Astrocyte of the spinal cord (primary cell): ENCODE results near the gene TCFL5.
"Not testable (repeated sequence)": the region's sequence is repeated elsewhere in the genome, so short reads cannot be mapped to it uniquely, and the experiment has no call there.

Experiments
- DNase-seq: peaks from one replicate; pipeline ENCODE4 v3.0.0; 2011; ENCODE audit warnings: low read depth, low spot score
- H3K4me3 ChIP-seq: 2 replicates; pipeline ENCODE4 v1.5.1; 2011; ENCODE audit warnings: low read depth, mild to moderate bottlenecking, low read length, moderate library complexity
- CTCF ChIP-seq: IDR thresholded peaks from 2 replicates; pipeline ENCODE4 v1.5.1; 2012; ENCODE audit warnings: low read depth, mild to moderate bottlenecking, low read length, inconsistent platforms
- in situ Hi-C: cut with HindIII; loops from 2 replicates; pipeline ENCODE4 v1.10.0; 2017; ENCODE audit warnings: low sequenced_read_pairs

The TCFL5 gene

GRCh38 chr20:62849431-62849830, 12.2 kb downstream of the TCFL5 start:
- TF ChIP-seq CTCF = no peak
- DNase-seq = no peak
- no peak overlapping the region for H3K4me3 ChIP-seq
- in situ Hi-C loops = no loop called here

- DNase-seq, in situ Hi-C loops, H3K4me3 ChIP-seq: not testable (repeated sequence)
Measured at GRCh38 chr20:62848917-62849316, 12.7 kb downstream of the TCFL5 start.

- no peak overlapping the region for H3K4me3 ChIP-seq
- no peak for TF ChIP-seq CTCF
- DNase-seq = no peak
- in situ Hi-C loops = no loop called here
Measured at GRCh38 chr20:62846166-62846890, 15.3 kb downstream of the TCFL5 start.

GRCh38 chr20:62845416-62846160, 16.0 kb downstream of the TCFL5 start:
- in situ Hi-C loops = no loop called here
- no peak for TF ChIP-seq CTCF
- H3K4me3 ChIP-seq = no peak overlapping the region
- DNase-seq = peak; percentile 14

GRCh38 chr20:62844182-62844581, 17.4 kb downstream of the TCFL5 start:
- DNase-seq = no peak
- H3K4me3 ChIP-seq = no peak overlapping the region
- TF ChIP-seq CTCF = no peak
- in situ Hi-C loops = no loop called here

GRCh38 chr20:62843656-62844055, 18.0 kb downstream of the TCFL5 start:
- H3K4me3 ChIP-seq = no peak overlapping the region
- in situ Hi-C loops = no loop called here
- no peak for TF ChIP-seq CTCF
- DNase-seq = no peak

GRCh38 chr20:62841705-62842212, 19.9 kb downstream of the TCFL5 start:
- H3K4me3 ChIP-seq = no peak overlapping the region
- TF ChIP-seq CTCF = no peak
- in situ Hi-C loops = no loop called here
- no peak for DNase-seq
